ENCODE measurements around the gene CADM1.

CADM1 gene

DNA sequence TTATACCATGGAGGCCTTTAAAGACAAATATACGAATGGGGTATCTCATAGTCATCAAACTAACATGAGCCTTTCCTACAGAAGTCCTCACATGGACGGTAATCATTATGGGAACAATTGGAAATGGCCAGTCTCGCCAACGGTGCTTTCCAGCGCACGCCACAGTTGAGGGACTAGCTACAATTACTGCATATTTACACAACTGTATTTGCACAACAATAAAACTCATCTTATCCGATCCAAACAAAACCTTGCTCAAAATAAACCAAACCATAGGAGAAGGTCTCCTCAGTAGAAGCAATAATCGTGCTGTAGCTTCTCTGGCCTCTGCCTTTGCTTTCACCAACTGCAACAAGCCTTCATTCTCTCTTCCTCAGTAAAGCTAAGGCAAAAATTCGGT is 5.9 kb downstream of the CADM1 start:
- Histone ChIP-seq H3K36me3 (ENCODE audit: control insufficient read depth, insufficient read depth, low read length, severe bottlenecking) (no peaks in the 10 kb centered on the region), H3K9me3 (ENCODE audit: control insufficient read depth, low read length) (no peaks in the 10 kb centered on the region), H3K4me1 (ENCODE audit: control insufficient read depth, insufficient read depth, low read length) (peaks cover 8% of the 10 kb centered on the region), H3K9ac (ENCODE audit: low read length) (no peak overlapping the region), H3K27me3 (replicated peaks; ENCODE audit: control insufficient read depth, insufficient read depth, low read length) (peaks cover 58% of the 10 kb centered on the region), H3K4me3 (ENCODE audit: low read length) (no peak overlapping the region)
- no peak for DNase-seq (ENCODE audit: low read depth)

DNA sequence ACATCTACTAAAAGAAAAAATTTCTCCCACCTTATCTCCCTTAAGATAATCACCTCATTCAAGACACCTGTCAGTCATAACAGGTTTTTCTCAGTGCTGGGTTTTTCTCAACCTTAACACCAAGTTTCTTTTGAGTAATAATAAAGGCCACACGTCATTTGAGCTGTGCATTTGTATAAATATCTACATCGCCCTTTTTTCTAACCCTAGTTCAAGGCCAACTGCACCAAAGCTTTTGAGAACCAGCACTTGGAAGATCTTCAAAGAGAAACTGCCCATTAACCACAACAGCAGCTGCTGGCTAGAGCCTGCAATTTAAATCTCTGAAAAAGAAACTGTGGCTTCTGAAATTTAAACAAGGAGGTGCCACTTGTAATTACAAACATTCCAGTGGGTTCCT is 6.9 kb downstream of the CADM1 start:
- Histone ChIP-seq H3K4me3 (ENCODE audit: low read length) (no peak overlapping the region), H3K27me3 (replicated peaks; ENCODE audit: control insufficient read depth, insufficient read depth, low read length) (peaks cover 52% of the 10 kb centered on the region), H3K9me3 (ENCODE audit: control insufficient read depth, low read length) (no peaks in the 10 kb centered on the region), H3K9ac (ENCODE audit: low read length) (no peak overlapping the region), H3K4me1 (ENCODE audit: control insufficient read depth, insufficient read depth, low read length) (no peaks in the 10 kb centered on the region), H3K36me3 (ENCODE audit: control insufficient read depth, insufficient read depth, low read length, severe bottlenecking) (no peaks in the 10 kb centered on the region)
- DNase-seq (ENCODE audit: low read depth): no peak

DNA sequence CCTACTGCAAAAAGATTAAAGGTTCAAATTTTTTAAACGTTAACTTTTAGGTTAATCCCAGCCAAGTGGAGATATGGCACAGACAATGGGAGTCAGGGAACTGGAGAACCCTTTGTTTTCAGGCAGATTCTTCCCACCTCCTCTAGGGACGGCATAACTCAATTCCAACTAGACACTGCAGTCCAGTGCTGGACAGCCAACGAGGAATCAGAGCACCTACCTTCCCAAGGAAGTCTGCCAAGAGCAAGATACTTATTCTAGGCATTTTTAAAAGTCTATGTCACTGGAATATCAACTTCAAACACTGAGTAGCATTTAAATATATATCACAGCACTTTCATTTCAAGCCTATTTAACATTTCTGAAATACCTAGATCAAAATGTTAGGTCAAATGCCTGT is 7.3 kb downstream of the CADM1 start:
- H3K9ac ChIP-seq (ENCODE audit: low read length): no peak overlapping the region
- no peak for DNase-seq (ENCODE audit: low read depth)
- no peaks in the 10 kb centered on the region for H3K9me3 ChIP-seq (ENCODE audit: control insufficient read depth, low read length)
- H3K27me3 ChIP-seq (replicated peaks; ENCODE audit: control insufficient read depth, insufficient read depth, low read length): peaks cover 48% of the 10 kb centered on the region
- H3K36me3 ChIP-seq (ENCODE audit: control insufficient read depth, insufficient read depth, low read length, severe bottlenecking): no peaks in the 10 kb centered on the region
- no peaks in the 10 kb centered on the region for H3K4me1 ChIP-seq (ENCODE audit: control insufficient read depth, insufficient read depth, low read length)
- H3K4me3 ChIP-seq (ENCODE audit: low read length): no peak overlapping the region

DNA sequence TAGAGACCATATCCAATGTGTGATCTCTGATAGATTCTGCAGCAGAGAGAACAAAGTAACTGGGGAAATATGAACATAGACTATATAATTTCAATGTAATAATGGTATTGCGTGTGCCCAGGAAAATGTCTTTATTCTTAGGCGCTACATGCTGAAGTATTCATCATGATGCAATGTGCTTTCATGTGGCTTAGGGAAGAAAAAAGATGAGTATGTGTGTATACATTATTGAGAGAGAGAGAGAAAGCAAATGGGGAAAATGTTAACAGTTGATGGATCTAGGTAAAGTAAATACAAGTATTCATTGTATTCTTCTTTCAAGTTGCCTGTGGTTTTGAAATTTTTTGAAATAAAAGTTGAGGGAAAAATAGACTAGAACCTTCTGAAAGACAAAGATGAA is 10.3 kb downstream of the CADM1 start:
- H3K9me3 ChIP-seq (ENCODE audit: control insufficient read depth, low read length): no peaks in the 10 kb centered on the region
- DNase-seq (ENCODE audit: low read depth): no peak
- H3K9ac ChIP-seq (ENCODE audit: low read length): no peak overlapping the region
- no peaks in the 10 kb centered on the region for H3K4me1 ChIP-seq (ENCODE audit: control insufficient read depth, insufficient read depth, low read length)
- H3K27me3 ChIP-seq (replicated peaks; ENCODE audit: control insufficient read depth, insufficient read depth, low read length): peaks cover 19% of the 10 kb centered on the region
- H3K36me3 ChIP-seq (ENCODE audit: control insufficient read depth, insufficient read depth, low read length, severe bottlenecking): no peaks in the 10 kb centered on the region
- no peak overlapping the region for H3K4me3 ChIP-seq (ENCODE audit: low read length)

DNA sequence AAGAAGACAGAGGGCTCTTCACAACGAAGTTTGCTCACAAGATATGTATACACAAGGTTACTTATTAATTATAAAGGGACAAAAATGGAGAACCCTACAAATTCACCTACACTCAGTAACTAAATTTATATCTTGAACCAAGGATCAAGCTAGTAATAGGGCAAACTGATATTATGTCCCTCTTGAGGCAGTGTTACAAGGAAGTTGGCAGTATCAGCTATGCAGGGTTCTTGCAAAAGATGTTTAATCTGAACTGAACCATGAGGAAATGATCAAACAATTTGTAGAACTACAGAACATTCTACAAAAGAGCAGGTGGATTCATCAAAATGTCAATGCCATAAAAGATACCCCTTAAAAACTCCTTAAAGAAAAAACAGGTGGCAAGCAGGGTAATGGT is 10.7 kb downstream of the CADM1 start:
- no peak overlapping the region for H3K4me3 ChIP-seq (ENCODE audit: low read length)
- H3K9ac ChIP-seq (ENCODE audit: low read length): no peak overlapping the region
- H3K4me1 ChIP-seq (ENCODE audit: control insufficient read depth, insufficient read depth, low read length): no peaks in the 10 kb centered on the region
- peaks cover 14% of the 10 kb centered on the region for H3K27me3 ChIP-seq (replicated peaks; ENCODE audit: control insufficient read depth, insufficient read depth, low read length)
- DNase-seq (ENCODE audit: low read depth): no peak
- no peaks in the 10 kb centered on the region for H3K9me3 ChIP-seq (ENCODE audit: control insufficient read depth, low read length)
- H3K36me3 ChIP-seq (ENCODE audit: control insufficient read depth, insufficient read depth, low read length, severe bottlenecking): no peaks in the 10 kb centered on the region

DNA sequence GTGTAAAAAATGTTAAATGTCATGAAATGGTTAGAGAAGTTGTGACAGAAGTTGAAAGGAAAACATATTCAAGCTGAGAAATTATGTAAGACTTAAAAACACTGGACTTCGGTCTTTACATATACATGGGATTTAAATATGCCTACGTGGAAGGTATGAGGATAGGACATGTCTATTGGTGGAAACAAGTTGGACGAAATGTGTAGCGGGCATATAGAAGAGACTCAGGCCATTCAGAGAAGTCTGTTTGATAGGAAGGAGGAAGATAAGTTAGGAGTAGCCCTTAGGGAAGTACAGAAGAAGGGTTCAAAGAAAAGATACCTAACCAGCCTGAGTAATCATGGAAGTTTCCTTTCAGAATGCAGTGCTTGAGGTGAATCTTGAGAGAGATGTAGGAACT is 14.7 kb downstream of the CADM1 start:
- H3K4me1 ChIP-seq (ENCODE audit: control insufficient read depth, insufficient read depth, low read length): no peaks in the 10 kb centered on the region
- no peaks in the 10 kb centered on the region for H3K9me3 ChIP-seq (ENCODE audit: control insufficient read depth, low read length)

DNA sequence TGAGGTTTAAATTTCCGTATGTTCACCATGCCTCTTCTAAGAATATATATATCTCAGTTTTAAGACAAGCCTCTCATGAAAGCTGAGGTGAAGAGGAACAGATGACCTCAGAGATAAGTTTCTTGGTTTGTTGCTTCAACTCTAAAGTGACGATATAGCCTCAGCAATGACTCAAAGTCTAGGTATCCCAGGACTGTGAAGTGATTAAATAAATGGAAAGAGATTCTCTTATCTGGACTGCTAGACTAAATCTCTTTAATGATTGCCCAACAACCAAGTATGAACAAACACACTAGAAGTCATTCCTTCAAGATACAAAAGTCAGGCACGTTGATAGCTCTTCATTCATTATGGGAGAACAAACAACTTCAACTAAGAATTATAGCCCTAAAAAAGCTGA is 15.3 kb downstream of the CADM1 start:
- Histone ChIP-seq H3K36me3 (ENCODE audit: control insufficient read depth, insufficient read depth, low read length, severe bottlenecking) (no peaks in the 10 kb centered on the region), H3K4me3 (ENCODE audit: low read length) (no peak overlapping the region), H3K27me3 (replicated peaks; ENCODE audit: control insufficient read depth, insufficient read depth, low read length) (no peaks in the 10 kb centered on the region), H3K9me3 (ENCODE audit: control insufficient read depth, low read length) (no peaks in the 10 kb centered on the region), H3K9ac (ENCODE audit: low read length) (no peak overlapping the region), H3K4me1 (ENCODE audit: control insufficient read depth, insufficient read depth, low read length) (no peaks in the 10 kb centered on the region)
- peak; percentile 7 for DNase-seq (ENCODE audit: low read depth)

More for the DNA sequence above, 14.7 kb downstream of the CADM1 start:
- no peak overlapping the region for H3K9ac ChIP-seq (ENCODE audit: low read length)
- no peak overlapping the region for H3K4me3 ChIP-seq (ENCODE audit: low read length)
- DNase-seq (ENCODE audit: low read depth): no peak
- no peaks in the 10 kb centered on the region for H3K36me3 ChIP-seq (ENCODE audit: control insufficient read depth, insufficient read depth, low read length, severe bottlenecking)
- H3K27me3 ChIP-seq (replicated peaks; ENCODE audit: control insufficient read depth, insufficient read depth, low read length): no peaks in the 10 kb centered on the region

DNA sequence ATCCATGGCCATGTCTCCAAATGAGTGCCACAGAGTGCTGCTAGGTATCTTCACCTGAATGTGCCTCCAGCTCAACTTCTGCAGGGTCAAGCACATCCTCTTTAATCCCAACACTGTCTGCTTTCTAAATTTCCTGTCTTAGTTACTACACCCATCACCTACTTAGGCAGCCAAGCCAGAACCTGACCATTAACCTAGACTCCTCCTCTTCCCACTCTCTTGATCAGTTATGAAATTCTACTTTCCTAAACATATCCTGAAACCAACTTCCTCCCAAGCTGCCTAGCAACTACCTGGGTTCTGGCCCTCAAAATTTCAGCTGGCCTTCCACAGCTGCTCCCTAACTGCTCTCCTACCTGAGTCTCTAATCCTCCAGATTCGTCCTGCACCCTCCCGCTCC is 22.7 kb downstream of the CADM1 start:
- no peak overlapping the region for H3K4me3 ChIP-seq (ENCODE audit: low read length)
- no peaks in the 10 kb centered on the region for H3K9me3 ChIP-seq (ENCODE audit: control insufficient read depth, low read length)
- H3K27me3 ChIP-seq (replicated peaks; ENCODE audit: control insufficient read depth, insufficient read depth, low read length): no peaks in the 10 kb centered on the region
- DNase-seq (ENCODE audit: low read depth): no peak
- no peak overlapping the region for H3K9ac ChIP-seq (ENCODE audit: low read length)
- H3K36me3 ChIP-seq (ENCODE audit: control insufficient read depth, insufficient read depth, low read length, severe bottlenecking): no peaks in the 10 kb centered on the region
- H3K4me1 ChIP-seq (ENCODE audit: control insufficient read depth, insufficient read depth, low read length): no peaks in the 10 kb centered on the region

DNA sequence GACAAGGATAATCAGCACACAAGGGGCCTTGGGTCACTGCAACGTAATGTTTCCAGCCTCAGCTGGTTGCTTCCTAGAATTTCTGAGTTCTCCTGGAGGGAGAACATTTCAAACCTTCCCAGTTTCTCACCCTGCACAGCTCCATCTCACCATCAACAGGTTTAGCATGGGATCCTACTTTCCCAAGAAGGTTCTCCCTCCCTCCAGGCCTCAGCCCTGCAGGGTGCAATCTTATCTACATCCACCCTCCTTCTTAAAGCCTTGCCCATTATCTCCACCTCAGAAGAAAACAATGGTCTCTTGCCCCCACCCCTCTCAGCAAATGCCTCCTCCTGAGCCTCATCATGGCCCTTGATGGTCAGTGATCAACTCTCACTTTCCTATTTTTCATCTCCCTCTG is 23.6 kb downstream of the CADM1 start:
- Histone ChIP-seq H3K9me3 (ENCODE audit: control insufficient read depth, low read length) (no peaks in the 10 kb centered on the region), H3K36me3 (ENCODE audit: control insufficient read depth, insufficient read depth, low read length, severe bottlenecking) (no peaks in the 10 kb centered on the region), H3K27me3 (replicated peaks; ENCODE audit: control insufficient read depth, insufficient read depth, low read length) (no peaks in the 10 kb centered on the region), H3K4me1 (ENCODE audit: control insufficient read depth, insufficient read depth, low read length) (no peaks in the 10 kb centered on the region), H3K9ac (ENCODE audit: low read length) (no peak overlapping the region), H3K4me3 (ENCODE audit: low read length) (no peak overlapping the region)
- no peak for DNase-seq (ENCODE audit: low read depth)

DNA sequence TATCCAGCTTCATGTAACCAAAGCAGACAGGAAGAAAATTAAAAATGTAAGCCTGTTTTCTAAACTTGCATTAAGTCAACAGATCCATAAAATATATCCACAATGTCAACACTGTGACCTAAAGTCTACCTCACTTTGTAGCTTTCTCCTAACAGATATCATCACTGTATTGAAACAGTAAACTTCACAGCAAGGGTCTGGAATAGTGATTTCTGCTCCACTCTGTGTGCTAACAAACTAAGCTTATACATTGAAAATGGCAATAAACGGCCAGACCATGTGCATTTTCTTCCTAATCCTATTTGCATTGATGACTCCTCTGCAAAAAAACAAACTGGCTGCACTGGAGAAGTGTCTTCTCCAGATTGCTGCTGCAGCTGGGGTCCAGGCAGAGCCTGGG is 26.8 kb downstream of the CADM1 start:
- no peaks in the 10 kb centered on the region for H3K4me1 ChIP-seq (ENCODE audit: control insufficient read depth, insufficient read depth, low read length)
- H3K36me3 ChIP-seq (ENCODE audit: control insufficient read depth, insufficient read depth, low read length, severe bottlenecking): no peaks in the 10 kb centered on the region
- H3K27me3 ChIP-seq (replicated peaks; ENCODE audit: control insufficient read depth, insufficient read depth, low read length): no peaks in the 10 kb centered on the region
- H3K9me3 ChIP-seq (ENCODE audit: control insufficient read depth, low read length): no peaks in the 10 kb centered on the region
- no peak overlapping the region for H3K9ac ChIP-seq (ENCODE audit: low read length)
- no peak overlapping the region for H3K4me3 ChIP-seq (ENCODE audit: low read length)
- DNase-seq (ENCODE audit: low read depth): no peak

DNA sequence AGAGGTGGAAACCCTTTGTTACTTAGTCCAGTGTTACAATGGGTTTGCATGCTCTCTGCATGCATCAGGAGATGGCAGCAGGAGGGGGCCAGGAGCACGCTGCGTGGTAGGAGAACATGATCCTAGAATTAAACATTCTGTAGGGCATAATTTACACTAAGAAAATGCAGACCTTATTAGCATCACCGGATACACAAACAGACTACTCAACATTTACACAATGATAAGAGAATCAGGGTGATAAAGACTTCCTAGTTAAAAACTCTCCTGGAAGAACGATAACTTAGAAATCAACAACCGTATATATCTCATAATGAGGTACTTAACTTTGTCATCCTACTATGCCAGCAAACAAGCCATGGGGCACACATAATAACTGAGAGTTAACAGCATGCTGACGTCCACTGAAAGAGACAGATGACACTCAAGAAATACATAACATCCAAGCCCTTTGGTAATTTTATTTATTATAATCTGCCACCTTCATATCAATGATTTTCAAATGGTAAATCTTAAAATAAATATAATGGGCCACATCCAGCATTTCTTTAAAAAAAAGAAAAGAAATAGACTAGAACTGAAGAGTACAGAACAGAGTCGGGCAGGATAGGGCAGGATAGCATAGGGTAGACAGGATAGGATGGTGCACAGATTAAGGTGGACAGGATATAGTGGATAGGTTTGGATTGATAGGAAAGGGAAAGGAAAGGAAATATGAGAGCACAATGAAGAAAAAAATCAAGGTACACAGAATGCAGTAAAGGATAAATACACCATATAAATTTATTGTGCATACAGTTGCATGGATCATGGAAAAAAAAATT is 27.5 kb downstream of the CADM1 start:
- Histone ChIP-seq H3K4me3 (ENCODE audit: low read length) (no peak overlapping the region), H3K27me3 (replicated peaks; ENCODE audit: control insufficient read depth, insufficient read depth, low read length) (no peaks in the 10 kb centered on the region), H3K9ac (ENCODE audit: low read length) (no peak overlapping the region), H3K36me3 (ENCODE audit: control insufficient read depth, insufficient read depth, low read length, severe bottlenecking) (no peaks in the 10 kb centered on the region), H3K9me3 (ENCODE audit: control insufficient read depth, low read length) (no peaks in the 10 kb centered on the region), H3K4me1 (ENCODE audit: control insufficient read depth, insufficient read depth, low read length) (no peaks in the 10 kb centered on the region)
- no peak for DNase-seq (ENCODE audit: low read depth)

DNA sequence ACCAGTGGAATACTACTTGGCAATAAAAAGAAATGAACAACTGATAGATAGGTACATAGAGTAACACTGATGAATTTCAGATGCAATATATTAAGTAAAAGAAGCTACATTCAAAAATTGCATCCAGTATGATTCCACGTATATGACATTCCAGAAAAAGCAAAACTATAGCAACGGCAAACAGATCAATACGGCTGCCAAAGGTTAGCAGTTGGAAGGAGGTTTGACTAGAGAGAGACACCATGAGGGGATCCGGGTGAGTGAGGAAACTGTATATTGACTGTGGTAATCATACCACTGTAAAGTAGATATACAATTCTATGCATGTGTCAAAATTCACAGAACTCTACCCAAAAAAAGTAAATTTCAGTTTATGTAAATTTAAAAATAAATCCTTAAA is 28.7 kb downstream of the CADM1 start:
- H3K9ac ChIP-seq (ENCODE audit: low read length): no peak overlapping the region
- H3K36me3 ChIP-seq (ENCODE audit: control insufficient read depth, insufficient read depth, low read length, severe bottlenecking): no peaks in the 10 kb centered on the region
- H3K27me3 ChIP-seq (replicated peaks; ENCODE audit: control insufficient read depth, insufficient read depth, low read length): no peaks in the 10 kb centered on the region
- DNase-seq (ENCODE audit: low read depth): no peak
- no peaks in the 10 kb centered on the region for H3K9me3 ChIP-seq (ENCODE audit: control insufficient read depth, low read length)
- H3K4me3 ChIP-seq (ENCODE audit: low read length): no peak overlapping the region
- no peaks in the 10 kb centered on the region for H3K4me1 ChIP-seq (ENCODE audit: control insufficient read depth, insufficient read depth, low read length)

Data from adipocyte (in vitro differentiated cells).